H7 (cell line): ENCODE results near the gene OGFOD3. TPM values are rescaled to one million over a fixed set of nuclear protein-coding genes. Genes with fewer than 3 reads are reported as not detected.

ENCODE experiments used
- DNase-seq: peaks from one replicate; pipeline ENCODE4 v3.0.0; 2012
- H3K27me3 ChIP-seq: 2 replicates; pipeline ENCODE4 v1.6.0; 2011; ENCODE audit warnings: mild to moderate bottlenecking, low read length; ENCODE audit not compliant: control insufficient read depth, insufficient read depth
- H3K36me3 ChIP-seq: replicated peaks from 2 replicates; pipeline ENCODE4 v1.5.1; 2011; ENCODE audit warnings: low read length; ENCODE audit not compliant: control insufficient read depth, insufficient read depth
- H3K4me3 ChIP-seq: 2 replicates; pipeline ENCODE4 v1.5.1; 2011; ENCODE audit warnings: low read depth, mild to moderate bottlenecking, control low read depth, low read length, moderate library complexity; ENCODE audit not compliant: insufficient read depth
- total RNA-seq: library from RNA; depleted of rRNA; stranded (reverse); fragments of >200 nt; shearing (Covaris generic); gene quantifications from 2 replicates; pipeline ENCODE4 v1.2.3, GENCODE V29; 2014

OGFOD3 gene
- total RNA-seq, 1 experiment from 2014 or later = 28.6 TPM

GRCh38 chr17:82441691-82442487 lies 23.5 kb upstream of the OGFOD3 start:
- peaks cover 1% of the 10 kb centered on the region for H3K36me3 ChIP-seq
- peak; percentile 62 for DNase-seq
- no peak overlapping the region for H3K4me3 ChIP-seq
- no peaks in the 10 kb centered on the region for H3K27me3 ChIP-seq

GRCh38 chr17:82440991-82441627 lies 22.7 kb upstream of the OGFOD3 start:
- peak; percentile 84 for DNase-seq
- H3K36me3 ChIP-seq = peaks cover 1% of the 10 kb centered on the region
- H3K27me3 ChIP-seq = no peaks in the 10 kb centered on the region
- H3K4me3 ChIP-seq = no peak overlapping the region

- H3K27me3 ChIP-seq = no peaks in the 10 kb centered on the region
- peaks cover 1% of the 10 kb centered on the region; the same call in 1 of the 2 replicates for H3K36me3 ChIP-seq
- peak; percentile 84 for DNase-seq
- H3K4me3 ChIP-seq = no peak overlapping the region
These were observed 22.1 kb upstream of the OGFOD3 start for GRCh38 chr17:82440469-82440981.

GRCh38 chr17:82439829-82440365 lies 21.5 kb upstream of the OGFOD3 start:
- peak; percentile 77 for DNase-seq
- no peaks in the 10 kb centered on the region for H3K27me3 ChIP-seq
- no peak overlapping the region for H3K4me3 ChIP-seq
- H3K36me3 ChIP-seq = peaks cover 1% of the 10 kb centered on the region; the same call in 1 of the 2 replicates

GRCh38 chr17:82439194-82439828 lies 20.9 kb upstream of the OGFOD3 start:
- no peak overlapping the region for H3K4me3 ChIP-seq
- H3K27me3 ChIP-seq = no peaks in the 10 kb centered on the region
- H3K36me3 ChIP-seq = peaks cover 1% of the 10 kb centered on the region; the same call in 1 of the 2 replicates
- peak; percentile 69 for DNase-seq

GRCh38 chr17:82438401-82439193 lies 20.2 kb upstream of the OGFOD3 start:
- no peaks in the 10 kb centered on the region for H3K27me3 ChIP-seq
- peak; percentile 68 for DNase-seq
- H3K36me3 ChIP-seq = peaks cover 1% of the 10 kb centered on the region; the same call in 1 of the 2 replicates
- H3K4me3 ChIP-seq = no peak overlapping the region

GRCh38 chr17:82437325-82437668 lies 18.9 kb upstream of the OGFOD3 start:
- no peak for DNase-seq
- no peak overlapping the region for H3K4me3 ChIP-seq
- no peaks in the 10 kb centered on the region for H3K36me3 ChIP-seq
- no peaks in the 10 kb centered on the region for H3K27me3 ChIP-seq

GRCh38 chr17:82436601-82437324 lies 18.4 kb upstream of the OGFOD3 start:
- Histone ChIP-seq H3K4me3 (no peak overlapping the region), H3K27me3 (no peaks in the 10 kb centered on the region), H3K36me3 (no peaks in the 10 kb centered on the region)
- DNase-seq = peak; percentile 70

GRCh38 chr17:82435601-82436583 lies 17.5 kb upstream of the OGFOD3 start:
- Histone ChIP-seq H3K27me3 (no peaks in the 10 kb centered on the region), H3K4me3 (no peak overlapping the region), H3K36me3 (no peaks in the 10 kb centered on the region)
- DNase-seq = peak; percentile 72

- Histone ChIP-seq H3K27me3 (no peaks in the 10 kb centered on the region), H3K4me3 (no peak overlapping the region), H3K36me3 (no peaks in the 10 kb centered on the region)
- DNase-seq = no peak
These were observed 16.7 kb upstream of the OGFOD3 start for GRCh38 chr17:82435103-82435502.

GRCh38 chr17:82434216-82434565 lies 15.8 kb upstream of the OGFOD3 start:
- Histone ChIP-seq H3K4me3 (no peak overlapping the region), H3K36me3 (no peaks in the 10 kb centered on the region), H3K27me3 (no peaks in the 10 kb centered on the region)
- no peak for DNase-seq

- Histone ChIP-seq H3K36me3 (no peaks in the 10 kb centered on the region), H3K4me3 (no peak overlapping the region), H3K27me3 (no peaks in the 10 kb centered on the region)
- DNase-seq = peak; percentile 50
These were observed 15.3 kb upstream of the OGFOD3 start for GRCh38 chr17:82433560-82434215.
